Mammary microvascular endothelial cell (primary cell): Measurements from ENCODE around the gene CH25H. TPM values are rescaled to one million over a fixed set of nuclear protein-coding genes. Genes with fewer than 3 reads are reported as not detected.

Experiments
- total RNA-seq: library from RNA; depleted of rRNA; stranded (reverse); fragments of >200 nt; gene quantifications from 2 replicates; pipeline ENCODE4 v1.2.3, GENCODE V29; 2015

The CH25H gene
- total RNA-seq = 4.4 and 6.7 TPM in 2 replicates

GRCh38 chr10:89207181-89207800 is at the start of gene CH25H:
TSS of gene CH25H (minus strand) at chr10:89207317. CDS start at chr10:89207292, 25 bp downstream.

GRCh38 chr10:89251409-89252224 is 44.5 kb upstream of the CH25H start, which contains the start of gene LIPA:
TSS of gene LIPA (minus strand) at chr10:89251775. CDS start at chr10:89247648, 4,127 bp downstream.

Other genes starting within 250 kb of the CH25H start
- gene FAS, start 216.5 kb downstream of the CH25H start, total RNA-seq = 15.2 and 16.6 TPM in 2 replicates
- gene LIPA, start 44.5 kb upstream of the CH25H start, total RNA-seq = 49.4 and 54.9 TPM in 2 replicates
- gene IFIT2, start 94.7 kb upstream of the CH25H start, total RNA-seq = 5.5 and 5.9 TPM in 2 replicates
- 61.5 and 61.6 TPM in 2 replicates for gene IFIT3, start 120.7 kb upstream of the CH25H start, total RNA-seq
- gene IFIT1B, start 170.7 kb upstream of the CH25H start, total RNA-seq = 0.34 TPM in 1 of 2 replicates, not detected in the other
- gene IFIT1, start 185.3 kb upstream of the CH25H start, total RNA-seq = 33.7 and 44.0 TPM in 2 replicates
- gene IFIT5, start 207.3 kb upstream of the CH25H start, total RNA-seq = 17.1 and 19.8 TPM in 2 replicates